Epithelial cell of proximal tubule (primary cell): ENCODE measurements around the gene NTSR2. TPM values are rescaled to one million over a fixed set of nuclear protein-coding genes. Genes with fewer than 3 reads are reported as not detected.

Experiments
- DNase-seq: peaks from one replicate; pipeline ENCODE4 v3.0.0-alpha.2; 2011; ENCODE audit warnings: low read depth
- H3K4me3 ChIP-seq: 2 replicates; pipeline ENCODE4 v1.5.1; 2011; ENCODE audit warnings: low read depth, mild to moderate bottlenecking, low read length
- CTCF ChIP-seq: conservative IDR thresholded peaks from 2 replicates; pipeline ENCODE4 v1.5.1; 2012; ENCODE audit warnings: low read depth, mild to moderate bottlenecking, low read length
- total RNA-seq: library from RNA; depleted of rRNA; stranded (reverse); fragments of >200 nt; gene quantifications from 2 replicates; pipeline ENCODE4 v1.2.3, GENCODE V29; 2015

The NTSR2 gene
- total RNA-seq, 1 donor from 2014 or later = not detected

GRCh38 chr2:11683476-11683875 lies 13.5 kb upstream of the NTSR2 start:
- TF ChIP-seq CTCF = no peak
- H3K4me3 ChIP-seq = no peak overlapping the region
- DNase-seq = no peak

GRCh38 chr2:11682590-11682915 lies 12.6 kb upstream of the NTSR2 start:
- no peak for TF ChIP-seq CTCF
- DNase-seq = no peak

GRCh38 chr2:11681722-11682589 lies 12.0 kb upstream of the NTSR2 start:
- TF ChIP-seq CTCF = peak; percentile 91
- DNase-seq = no peak
- H3K4me3 ChIP-seq = no peak overlapping the region

More at GRCh38 chr2:11682590-11682915, 12.6 kb upstream of the NTSR2 start:
- no peak overlapping the region for H3K4me3 ChIP-seq

- TF ChIP-seq CTCF = no peak
- DNase-seq = no peak
- H3K4me3 ChIP-seq = no peak overlapping the region
Observed at GRCh38 chr2:11680901-11681721, 11.1 kb upstream of the NTSR2 start.

- H3K4me3 ChIP-seq = no peak overlapping the region
- DNase-seq = no peak
- TF ChIP-seq CTCF = no peak
Observed at GRCh38 chr2:11680182-11680900, 10.3 kb upstream of the NTSR2 start.

- no peak for DNase-seq
- H3K4me3 ChIP-seq = no peak overlapping the region
- no peak for TF ChIP-seq CTCF
Observed at GRCh38 chr2:11679486-11680181, 9.6 kb upstream of the NTSR2 start.
